ENCODE measurements around the gene TGFBR2.
A peak's percentile ranks its signal among the peaks of the same experiment; 100 is the strongest.

Gene TGFBR2

GRCh38 chr3:30605706-30606300 lies 598 bp upstream of the TGFBR2 start:
- Mint-ChIP-seq H3K4me1 (peaks cover 48% of the 10 kb centered on the region), H3K9me3 (no peaks in the 10 kb centered on the region), H3K36me3 (ENCODE audit: insufficient read depth) (peaks cover 21% of the 10 kb centered on the region), H3K27me3 (no peaks in the 10 kb centered on the region), H3K27ac (ENCODE audit: low read depth) (peak overlapping the region; percentile 87), H3K4me3 (peak overlapping the region; percentile 95)
- DNase-seq (ENCODE audit: low spot score in 2 of 2) = no peak
- ATAC-seq (replicated peaks; ENCODE audit: extremely low read depth, poor library complexity, severe bottlenecking) = no peak

DNA sequence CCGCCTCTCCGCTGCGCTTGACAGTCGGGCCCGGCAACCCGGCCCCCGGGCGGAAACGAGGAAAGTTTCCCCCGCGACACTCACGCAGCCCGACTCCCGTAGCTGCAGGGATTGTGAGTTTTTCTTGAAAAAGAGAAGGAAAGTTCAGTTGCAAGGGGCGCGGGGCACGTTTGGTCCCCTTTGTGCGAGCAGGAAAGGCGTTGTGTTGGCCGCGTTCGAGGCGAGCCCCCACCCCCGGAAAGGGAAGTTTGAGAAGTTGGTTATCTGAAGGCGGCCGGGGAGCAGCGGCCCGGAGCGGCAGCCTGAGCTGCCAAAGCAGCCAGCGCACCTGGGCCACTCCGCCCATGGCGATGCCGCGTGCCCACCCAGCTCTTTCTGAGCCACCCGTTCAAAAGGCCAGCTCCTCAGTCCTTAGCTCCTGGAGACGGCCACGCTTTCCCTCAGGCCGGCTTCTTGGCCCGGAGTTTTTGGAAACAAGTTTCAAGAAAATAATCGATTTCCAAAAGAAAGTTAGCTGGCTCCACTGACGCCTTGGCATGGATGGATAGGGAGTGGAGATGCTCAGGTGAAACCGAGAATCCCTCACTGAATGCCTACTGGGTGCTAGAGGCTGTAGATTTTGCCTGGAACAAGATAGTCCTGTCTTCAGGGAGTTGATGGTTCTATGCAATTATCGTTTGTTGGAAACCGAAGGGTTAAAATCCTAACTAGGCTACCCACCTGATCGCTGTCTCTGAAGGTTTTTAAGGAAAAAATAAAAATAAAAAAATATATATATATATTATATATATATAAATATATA lies 832 bp downstream of the TGFBR2 start:
- ATAC-seq (replicated peaks; ENCODE audit: extremely low read depth, poor library complexity, severe bottlenecking) (peak; percentile 31), DNase-seq (ENCODE audit: low spot score in 2 of 2) (peak; percentile 50)
- Mint-ChIP-seq H3K27ac (ENCODE audit: low read depth) (peak overlapping the region; percentile 87), H3K9me3 (no peaks in the 10 kb centered on the region), H3K4me3 (peak overlapping the region; percentile 95), H3K27me3 (no peaks in the 10 kb centered on the region), H3K4me1 (peaks cover 63% of the 10 kb centered on the region), H3K36me3 (ENCODE audit: insufficient read depth) (peaks cover 28% of the 10 kb centered on the region)

DNA sequence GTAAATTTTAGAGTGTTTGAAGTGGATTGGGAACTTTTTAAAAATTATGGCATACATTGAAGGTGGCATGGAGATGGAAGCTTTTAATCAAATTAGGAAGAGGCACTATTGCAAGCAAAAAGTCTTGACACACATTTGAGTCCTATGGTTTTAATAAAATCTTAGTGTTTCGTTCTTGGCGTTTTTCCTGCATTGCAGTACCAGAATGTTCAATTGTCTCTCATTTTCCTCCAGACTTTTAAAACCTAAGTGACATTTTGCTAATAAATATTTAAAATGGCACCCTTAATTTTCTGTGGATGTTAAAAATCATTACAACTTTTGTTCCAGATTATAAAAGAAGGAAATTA lies 2.2 kb downstream of the TGFBR2 start:
- DNase-seq (ENCODE audit: low spot score in 2 of 2) = no peak
- peaks cover 76% of the 10 kb centered on the region for H3K4me1 Mint-ChIP-seq
- no peak for ATAC-seq (replicated peaks; ENCODE audit: extremely low read depth, poor library complexity, severe bottlenecking)
- no peaks in the 10 kb centered on the region for H3K9me3 Mint-ChIP-seq
- H3K27me3 Mint-ChIP-seq = no peaks in the 10 kb centered on the region
- peak overlapping the region; percentile 95 for H3K4me3 Mint-ChIP-seq
- peak overlapping the region; percentile 87 for H3K27ac Mint-ChIP-seq (ENCODE audit: low read depth)
- H3K36me3 Mint-ChIP-seq (ENCODE audit: insufficient read depth) = peaks cover 32% of the 10 kb centered on the region

DNA sequence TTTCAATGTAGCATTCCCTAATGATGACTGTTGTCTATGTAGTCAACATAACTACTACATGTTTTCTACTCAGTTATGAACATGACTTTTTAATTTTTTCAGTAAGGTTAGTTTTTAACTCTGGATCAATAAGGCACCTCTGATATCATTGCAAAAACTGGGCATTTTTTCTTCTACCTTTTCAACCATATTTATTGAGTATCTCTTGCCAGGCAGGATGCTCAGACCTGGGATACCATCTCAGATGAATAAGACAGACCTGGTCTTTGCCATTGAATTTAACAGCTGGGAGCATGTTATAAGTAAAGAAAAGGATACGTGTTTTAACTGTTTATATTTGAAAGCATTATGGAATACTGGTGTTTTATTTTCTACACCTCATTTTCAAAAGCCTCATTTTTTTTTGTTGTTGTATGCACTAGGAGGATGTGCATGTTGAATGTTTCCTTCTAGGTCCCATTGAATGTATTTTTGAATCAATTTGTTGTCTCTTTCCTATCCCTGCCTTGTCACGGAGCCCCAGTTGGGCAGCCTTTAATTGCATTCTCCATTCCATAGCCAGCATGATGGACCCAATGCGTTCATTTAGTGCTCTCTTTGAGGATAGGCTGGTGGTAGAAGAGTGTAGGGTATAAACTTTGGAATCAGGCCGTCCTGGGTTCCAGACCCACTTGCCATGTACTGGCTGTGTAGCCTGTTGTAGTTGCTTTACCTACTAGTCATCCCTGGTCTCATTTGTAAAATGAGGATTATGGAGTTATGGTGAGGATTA lies 3.7 kb downstream of the TGFBR2 start:
- Mint-ChIP-seq H3K9me3 (no peaks in the 10 kb centered on the region), H3K4me1 (peaks cover 76% of the 10 kb centered on the region), H3K4me3 (peak overlapping the region; percentile 95), H3K27ac (ENCODE audit: low read depth) (peak overlapping the region; percentile 87), H3K36me3 (ENCODE audit: insufficient read depth) (peaks cover 32% of the 10 kb centered on the region), H3K27me3 (no peaks in the 10 kb centered on the region)
- DNase-seq (ENCODE audit: low spot score in 2 of 2) (no peak), ATAC-seq (replicated peaks; ENCODE audit: extremely low read depth, poor library complexity, severe bottlenecking) (no peak)

GRCh38 chr3:30610702-30611368 lies 4.4 kb downstream of the TGFBR2 start:
- Mint-ChIP-seq H3K27ac (ENCODE audit: low read depth) (peak overlapping the region; percentile 87), H3K36me3 (ENCODE audit: insufficient read depth) (peaks cover 31% of the 10 kb centered on the region), H3K4me3 (peak overlapping the region; percentile 95), H3K9me3 (no peaks in the 10 kb centered on the region), H3K27me3 (no peaks in the 10 kb centered on the region), H3K4me1 (peaks cover 76% of the 10 kb centered on the region)
- DNase-seq (ENCODE audit: low spot score in 2 of 2) (no peak), ATAC-seq (replicated peaks; ENCODE audit: extremely low read depth, poor library complexity, severe bottlenecking) (no peak)

- H3K27ac Mint-ChIP-seq (ENCODE audit: low read depth) = peak overlapping the region; percentile 87
- no peaks in the 10 kb centered on the region for H3K27me3 Mint-ChIP-seq
- DNase-seq (ENCODE audit: low spot score in 2 of 2) (peak in 1 of 2 donors; percentile 23), ATAC-seq (replicated peaks; ENCODE audit: extremely low read depth, poor library complexity, severe bottlenecking) (peak; percentile 62)
- peaks cover 80% of the 10 kb centered on the region for H3K4me1 Mint-ChIP-seq
- peaks cover 26% of the 10 kb centered on the region for H3K36me3 Mint-ChIP-seq (ENCODE audit: insufficient read depth)
- peak overlapping the region; percentile 95 for H3K4me3 Mint-ChIP-seq
- H3K9me3 Mint-ChIP-seq = no peaks in the 10 kb centered on the region
Measured at GRCh38 chr3:30611613-30612436, 5.4 kb downstream of the TGFBR2 start.

DNA sequence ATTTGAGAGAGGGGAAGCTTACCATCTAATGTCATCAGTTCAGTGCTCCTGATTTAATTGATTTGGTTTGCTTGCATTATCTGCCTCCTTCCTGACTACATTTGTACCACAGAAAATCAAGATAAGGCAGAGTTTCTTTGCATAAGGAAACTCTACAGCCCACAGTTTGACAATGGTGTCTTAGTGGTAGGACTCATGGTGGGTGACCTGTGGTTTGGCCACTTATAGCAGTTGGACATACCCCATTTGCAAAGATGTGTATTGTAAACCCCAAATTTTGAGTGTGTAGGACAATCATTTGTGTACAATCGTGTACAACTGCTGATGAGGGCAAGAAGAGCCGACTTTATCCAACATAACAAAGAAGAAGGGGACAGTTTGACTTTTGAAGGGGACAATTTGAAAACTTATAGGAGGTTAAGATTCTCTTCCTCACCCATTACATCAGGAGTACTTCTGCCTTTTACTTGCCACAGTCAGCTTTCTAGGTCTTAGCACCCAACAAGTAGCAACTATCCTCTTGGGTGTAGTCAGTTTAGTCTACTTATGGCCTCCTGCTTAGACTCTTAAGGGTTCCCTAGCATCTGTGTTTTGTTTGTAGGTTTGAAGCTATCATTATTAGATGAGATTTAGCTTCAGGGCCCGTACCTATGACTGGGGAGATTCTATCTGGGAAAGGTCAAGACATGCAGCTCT lies 6.2 kb downstream of the TGFBR2 start:
- peak overlapping the region; percentile 95 for H3K4me3 Mint-ChIP-seq
- H3K27ac Mint-ChIP-seq (ENCODE audit: low read depth) = peak overlapping the region; percentile 87
- peaks cover 23% of the 10 kb centered on the region for H3K36me3 Mint-ChIP-seq (ENCODE audit: insufficient read depth)
- no peak for DNase-seq (ENCODE audit: low spot score in 2 of 2)
- H3K9me3 Mint-ChIP-seq = no peaks in the 10 kb centered on the region
- peaks cover 87% of the 10 kb centered on the region for H3K4me1 Mint-ChIP-seq
- ATAC-seq (replicated peaks; ENCODE audit: extremely low read depth, poor library complexity, severe bottlenecking) = no peak
- no peaks in the 10 kb centered on the region for H3K27me3 Mint-ChIP-seq

DNA sequence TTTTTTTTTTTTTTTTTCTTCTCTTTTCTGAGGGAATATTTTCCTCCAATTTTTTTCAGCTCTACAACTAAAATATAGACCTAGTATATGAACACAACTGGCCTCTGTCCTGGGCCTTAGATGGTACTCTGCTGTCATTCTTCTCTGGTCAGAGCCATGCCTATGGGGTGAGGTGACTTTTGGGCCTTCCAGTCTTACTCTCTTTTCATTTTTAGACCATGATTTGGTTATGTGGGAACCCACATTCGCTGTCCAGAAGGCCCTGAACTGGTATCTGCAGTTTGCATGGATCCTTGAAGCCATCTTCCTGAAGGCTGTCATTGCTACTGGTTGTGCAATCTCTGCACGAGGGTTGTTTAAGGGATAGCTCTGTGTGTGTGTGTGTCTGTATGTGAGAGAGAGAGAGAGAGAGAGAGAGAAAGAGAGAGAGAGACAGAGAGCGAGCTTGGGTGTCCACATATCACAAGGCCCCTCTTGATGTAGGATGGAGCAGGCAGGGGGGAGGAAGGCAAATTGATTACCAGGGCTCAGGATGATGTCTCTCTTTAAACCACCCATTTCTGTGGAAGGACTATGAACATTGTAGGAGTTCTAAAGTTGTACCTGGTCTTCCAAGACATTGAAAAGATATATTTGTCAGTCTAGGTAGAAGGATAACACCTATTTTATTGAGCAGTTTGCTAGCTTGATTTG lies 6.9 kb downstream of the TGFBR2 start:
- Mint-ChIP-seq H3K4me3 (peak overlapping the region; percentile 95), H3K4me1 (peaks cover 92% of the 10 kb centered on the region), H3K36me3 (ENCODE audit: insufficient read depth) (peaks cover 18% of the 10 kb centered on the region), H3K9me3 (no peaks in the 10 kb centered on the region), H3K27me3 (no peaks in the 10 kb centered on the region), H3K27ac (ENCODE audit: low read depth) (peak overlapping the region; percentile 87)
- ATAC-seq (replicated peaks; ENCODE audit: extremely low read depth, poor library complexity, severe bottlenecking) (no peak), DNase-seq (ENCODE audit: low spot score in 2 of 2) (no peak)

DNA sequence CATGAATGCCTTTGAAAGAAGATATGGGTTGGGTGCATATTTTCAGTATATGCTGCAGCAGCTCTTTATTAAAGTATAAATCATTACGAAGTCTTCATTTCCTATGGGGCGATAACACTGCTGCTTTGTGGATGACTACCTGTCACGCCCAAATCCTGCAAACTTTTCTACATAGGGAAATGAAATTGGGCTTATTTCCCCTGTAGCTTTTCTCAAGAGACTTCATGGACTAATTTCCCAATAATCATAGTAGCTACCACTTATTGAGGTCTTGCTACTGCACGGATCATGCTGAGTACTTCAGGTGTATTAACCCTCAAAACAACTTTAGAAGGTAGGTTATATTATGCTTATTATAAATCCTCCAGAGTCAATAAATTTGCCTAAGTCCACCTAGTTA lies 8.0 kb downstream of the TGFBR2 start:
- no peak for ATAC-seq (replicated peaks; ENCODE audit: extremely low read depth, poor library complexity, severe bottlenecking)
- Mint-ChIP-seq H3K27me3 (no peaks in the 10 kb centered on the region), H3K4me3 (peak overlapping the region; percentile 95), H3K36me3 (ENCODE audit: insufficient read depth) (peaks cover 19% of the 10 kb centered on the region), H3K4me1 (peaks cover 99% of the 10 kb centered on the region), H3K9me3 (no peaks in the 10 kb centered on the region), H3K27ac (ENCODE audit: low read depth) (peak overlapping the region; percentile 87)
- DNase-seq (ENCODE audit: low spot score in 2 of 2) = no peak

GRCh38 chr3:30614943-30615342 lies 8.5 kb downstream of the TGFBR2 start:
- no peaks in the 10 kb centered on the region for H3K9me3 Mint-ChIP-seq
- H3K27me3 Mint-ChIP-seq = no peaks in the 10 kb centered on the region
- H3K4me1 Mint-ChIP-seq = peaks cover 99% of the 10 kb centered on the region
- ATAC-seq (replicated peaks; ENCODE audit: extremely low read depth, poor library complexity, severe bottlenecking) (no peak), DNase-seq (ENCODE audit: low spot score in 2 of 2) (no peak)
- H3K27ac Mint-ChIP-seq (ENCODE audit: low read depth) = peak overlapping the region; percentile 52
- peaks cover 17% of the 10 kb centered on the region for H3K36me3 Mint-ChIP-seq (ENCODE audit: insufficient read depth)
- H3K4me3 Mint-ChIP-seq = peak overlapping the region; percentile 95
